Stomach (tissue), 4 donors: Measurements from ENCODE around the gene DOP1A.

Experiments
- CTCF ChIP-seq, 7 experiments: fragments of 450-650 bp in 4 of 7; fragments of 200-600 bp in 3 of 7; sonication (generic) in 3 of 7; IDR thresholded peaks; one replicate each; pipeline ENCODE4 v1.5.1; 2016 to 2019; ENCODE audit warnings: antibody characterized with exemption in 7 of 7, control low read depth in 2 of 7, mild to moderate bottlenecking in 1 of 7
- EP300 ChIP-seq: sonication (generic); formaldehyde crosslinking; IDR thresholded peaks from one replicate; pipeline ENCODE4 v1.6.1; 2017; ENCODE audit warnings: antibody characterized with exemption
- POLR2A ChIP-seq, 4 donors: fragments of 450-650 bp; IDR thresholded peaks; one replicate each; pipeline ENCODE4 v1.6.1; 2016; ENCODE audit warnings: antibody characterized with exemption in 4 of 4, control low read depth in 2 of 4, mild to moderate bottlenecking in 1 of 4, moderate library complexity in 1 of 4
- POLR2AphosphoS5 ChIP-seq, 3 donors: sonication (generic); formaldehyde crosslinking; IDR thresholded peaks; one replicate each; pipeline ENCODE4 v1.6.1; 2016; ENCODE audit warnings: antibody characterized with exemption in 3 of 3

- TF ChIP-seq CTCF (IDR thresholded peaks at IDR 0.05) (no peak), EP300 (no peak), POLR2AphosphoS5 (IDR thresholded peaks at IDR 0.05) (no peak), POLR2A (IDR thresholded peaks at IDR 0.05) (no peak)
Observed at GRCh38 chr6:83069633-83070032, 2.2 kb downstream of the DOP1A start.
